ENCODE data around the gene TCF7. TPM values are rescaled to one million over a fixed set of nuclear protein-coding genes. Genes with fewer than 3 reads are reported as not detected.

The TCF7 gene
- total RNA-seq, 1 donor from 2014 or later = 0.52 TPM

GRCh38 chr5:134136221-134136631 lies 21.7 kb downstream of the TCF7 start:
- Histone ChIP-seq H3K9me3 (ENCODE audit: control insufficient read depth in 3 of 3, low read length in 3 of 3) (no peaks in the 10 kb centered on the region), H3K4me1 (ENCODE audit: control insufficient read depth in 3 of 3, insufficient read depth in 3 of 3, low read length in 3 of 3) (peaks cover 24 to 57% (median 50%) of the 10 kb centered on the region in 3 donors), H3K27me3 (ENCODE audit: control insufficient read depth in 3 of 3, insufficient read depth in 3 of 3, low read length in 3 of 3) (no peaks in the 10 kb centered on the region), H3K36me3 (ENCODE audit: control insufficient read depth in 3 of 3, insufficient read depth in 3 of 3, low read length in 3 of 3) (peaks cover 15 to 21% (median 15%) of the 10 kb centered on the region in 3 donors), H3K9ac (ENCODE audit: low read depth in 1 of 3, low read length in 3 of 3) (no peak overlapping the region), H3K27ac (ENCODE audit: low read depth, low read length) (no peak overlapping the region), H3K4me3 (ENCODE audit: low read length in 3 of 3) (no peak overlapping the region)

- Histone ChIP-seq H3K36me3 (ENCODE audit: control insufficient read depth in 3 of 3, insufficient read depth in 3 of 3, low read length in 3 of 3) (peaks cover 11 to 18% (median 15%) of the 10 kb centered on the region in 3 donors), H3K9ac (ENCODE audit: low read depth in 1 of 3, low read length in 3 of 3) (peak overlapping the region in 1 of 3 donors; percentile 25), H3K9me3 (ENCODE audit: control insufficient read depth in 3 of 3, low read length in 3 of 3) (no peaks in the 10 kb centered on the region), H3K27ac (ENCODE audit: low read depth, low read length) (no peak overlapping the region), H3K4me3 (ENCODE audit: low read length in 3 of 3) (no peak overlapping the region), H3K27me3 (ENCODE audit: control insufficient read depth in 3 of 3, insufficient read depth in 3 of 3, low read length in 3 of 3) (no peaks in the 10 kb centered on the region), H3K4me1 (ENCODE audit: control insufficient read depth in 3 of 3, insufficient read depth in 3 of 3, low read length in 3 of 3) (peaks cover 24 to 61% (median 48%) of the 10 kb centered on the region in 3 donors)
These were observed 22.3 kb downstream of the TCF7 start for GRCh38 chr5:134136771-134137170.

GRCh38 chr5:134138416-134139376 lies 24.2 kb downstream of the TCF7 start:
- Histone ChIP-seq H3K27ac (ENCODE audit: low read depth, low read length) (no peak overlapping the region), H3K27me3 (ENCODE audit: control insufficient read depth in 3 of 3, insufficient read depth in 3 of 3, low read length in 3 of 3) (no peaks in the 10 kb centered on the region), H3K9ac (ENCODE audit: low read depth in 1 of 3, low read length in 3 of 3) (peak overlapping the region in 2 of 3 donors; percentile 6 to 57), H3K4me1 (ENCODE audit: control insufficient read depth in 3 of 3, insufficient read depth in 3 of 3, low read length in 3 of 3) (peaks cover 19 to 57% (median 39%) of the 10 kb centered on the region in 3 donors), H3K9me3 (ENCODE audit: control insufficient read depth in 3 of 3, low read length in 3 of 3) (no peaks in the 10 kb centered on the region), H3K4me3 (ENCODE audit: low read length in 3 of 3) (no peak overlapping the region), H3K36me3 (ENCODE audit: control insufficient read depth in 3 of 3, insufficient read depth in 3 of 3, low read length in 3 of 3) (peaks cover 18 to 28% (median 20%) of the 10 kb centered on the region in 3 donors)

- peaks cover 17 to 31% (median 19%) of the 10 kb centered on the region in 3 donors for H3K36me3 ChIP-seq (ENCODE audit: control insufficient read depth in 3 of 3, insufficient read depth in 3 of 3, low read length in 3 of 3)
- no peak overlapping the region for H3K4me3 ChIP-seq (ENCODE audit: low read length in 3 of 3)
- no peaks in the 10 kb centered on the region for H3K9me3 ChIP-seq (ENCODE audit: control insufficient read depth in 3 of 3, low read length in 3 of 3)
- H3K4me1 ChIP-seq (ENCODE audit: control insufficient read depth in 3 of 3, insufficient read depth in 3 of 3, low read length in 3 of 3) = peaks cover 12 to 49% (median 33%) of the 10 kb centered on the region in 3 donors
- H3K9ac ChIP-seq (ENCODE audit: low read depth in 1 of 3, low read length in 3 of 3) = peak overlapping the region in 1 of 3 donors; percentile 57
- H3K27ac ChIP-seq (ENCODE audit: low read depth, low read length) = no peak overlapping the region
- no peaks in the 10 kb centered on the region for H3K27me3 ChIP-seq (ENCODE audit: control insufficient read depth in 3 of 3, insufficient read depth in 3 of 3, low read length in 3 of 3)
These were observed 24.9 kb downstream of the TCF7 start for GRCh38 chr5:134139377-134139851.

- H3K4me1 ChIP-seq (ENCODE audit: control insufficient read depth in 3 of 3, insufficient read depth in 3 of 3, low read length in 3 of 3) = peaks cover 10 to 47% (median 29%) of the 10 kb centered on the region in 3 donors
- H3K36me3 ChIP-seq (ENCODE audit: control insufficient read depth in 3 of 3, insufficient read depth in 3 of 3, low read length in 3 of 3) = peaks cover 18 to 32% (median 19%) of the 10 kb centered on the region in 3 donors
- no peaks in the 10 kb centered on the region for H3K27me3 ChIP-seq (ENCODE audit: control insufficient read depth in 3 of 3, insufficient read depth in 3 of 3, low read length in 3 of 3)
- no peak overlapping the region for H3K4me3 ChIP-seq (ENCODE audit: low read length in 3 of 3)
- peak overlapping the region in 1 of 3 donors; percentile 57 for H3K9ac ChIP-seq (ENCODE audit: low read depth in 1 of 3, low read length in 3 of 3)
- no peak overlapping the region for H3K27ac ChIP-seq (ENCODE audit: low read depth, low read length)
- no peaks in the 10 kb centered on the region for H3K9me3 ChIP-seq (ENCODE audit: control insufficient read depth in 3 of 3, low read length in 3 of 3)
These were observed 25.5 kb downstream of the TCF7 start for GRCh38 chr5:134139891-134140469.

- Histone ChIP-seq H3K9me3 (ENCODE audit: control insufficient read depth in 3 of 3, low read length in 3 of 3) (no peaks in the 10 kb centered on the region), H3K9ac (ENCODE audit: low read depth in 1 of 3, low read length in 3 of 3) (no peak overlapping the region), H3K27me3 (ENCODE audit: control insufficient read depth in 3 of 3, insufficient read depth in 3 of 3, low read length in 3 of 3) (no peaks in the 10 kb centered on the region), H3K4me1 (ENCODE audit: control insufficient read depth in 3 of 3, insufficient read depth in 3 of 3, low read length in 3 of 3) (peaks cover 10 to 52% (median 30%) of the 10 kb centered on the region in 3 donors), H3K27ac (ENCODE audit: low read depth, low read length) (no peak overlapping the region), H3K4me3 (ENCODE audit: low read length in 3 of 3) (no peak overlapping the region), H3K36me3 (ENCODE audit: control insufficient read depth in 3 of 3, insufficient read depth in 3 of 3, low read length in 3 of 3) (peaks cover 22 to 39% (median 25%) of the 10 kb centered on the region in 3 donors)
These were observed 26.2 kb downstream of the TCF7 start for GRCh38 chr5:134140530-134141201.

- Histone ChIP-seq H3K9ac (ENCODE audit: low read depth in 1 of 3, low read length in 3 of 3) (peak overlapping the region in 1 of 3 donors; percentile 14), H3K9me3 (ENCODE audit: control insufficient read depth in 3 of 3, low read length in 3 of 3) (no peaks in the 10 kb centered on the region), H3K4me1 (ENCODE audit: control insufficient read depth in 3 of 3, insufficient read depth in 3 of 3, low read length in 3 of 3) (peaks cover 9 to 54% (median 23%) of the 10 kb centered on the region in 3 donors), H3K27ac (ENCODE audit: low read depth, low read length) (no peak overlapping the region), H3K36me3 (ENCODE audit: control insufficient read depth in 3 of 3, insufficient read depth in 3 of 3, low read length in 3 of 3) (peaks cover 23 to 37% (median 31%) of the 10 kb centered on the region in 3 donors), H3K4me3 (ENCODE audit: low read length in 3 of 3) (no peak overlapping the region), H3K27me3 (ENCODE audit: control insufficient read depth in 3 of 3, insufficient read depth in 3 of 3, low read length in 3 of 3) (no peaks in the 10 kb centered on the region)
These were observed 27.0 kb downstream of the TCF7 start for GRCh38 chr5:134141331-134142050.

- Histone ChIP-seq H3K9ac (ENCODE audit: low read depth in 1 of 3, low read length in 3 of 3) (peak overlapping the region in 1 of 3 donors; percentile 14), H3K9me3 (ENCODE audit: control insufficient read depth in 3 of 3, low read length in 3 of 3) (no peaks in the 10 kb centered on the region), H3K4me1 (ENCODE audit: control insufficient read depth in 3 of 3, insufficient read depth in 3 of 3, low read length in 3 of 3) (peaks cover 9 to 53% (median 18%) of the 10 kb centered on the region in 3 donors), H3K27me3 (ENCODE audit: control insufficient read depth in 3 of 3, insufficient read depth in 3 of 3, low read length in 3 of 3) (no peaks in the 10 kb centered on the region), H3K36me3 (ENCODE audit: control insufficient read depth in 3 of 3, insufficient read depth in 3 of 3, low read length in 3 of 3) (peaks cover 23 to 34% (median 31%) of the 10 kb centered on the region in 3 donors), H3K4me3 (ENCODE audit: low read length in 3 of 3) (no peak overlapping the region), H3K27ac (ENCODE audit: low read depth, low read length) (no peak overlapping the region)
These were observed 27.6 kb downstream of the TCF7 start for GRCh38 chr5:134142052-134142451.

- Histone ChIP-seq H3K27me3 (ENCODE audit: control insufficient read depth in 3 of 3, insufficient read depth in 3 of 3, low read length in 3 of 3) (no peaks in the 10 kb centered on the region), H3K4me3 (ENCODE audit: low read length in 3 of 3) (no peak overlapping the region), H3K4me1 (ENCODE audit: control insufficient read depth in 3 of 3, insufficient read depth in 3 of 3, low read length in 3 of 3) (peaks cover 12 to 57% (median 20%) of the 10 kb centered on the region in 3 donors), H3K36me3 (ENCODE audit: control insufficient read depth in 3 of 3, insufficient read depth in 3 of 3, low read length in 3 of 3) (peaks cover 22 to 34% (median 31%) of the 10 kb centered on the region in 3 donors), H3K27ac (ENCODE audit: low read depth, low read length) (no peak overlapping the region), H3K9me3 (ENCODE audit: control insufficient read depth in 3 of 3, low read length in 3 of 3) (no peaks in the 10 kb centered on the region), H3K9ac (ENCODE audit: low read depth in 1 of 3, low read length in 3 of 3) (no peak overlapping the region)
These were observed 28.3 kb downstream of the TCF7 start for GRCh38 chr5:134142806-134143205.
